Muscle layer of duodenum (tissue), 2 donors: ENCODE measurements around the gene TJP1.

Source experiments
- H3K27ac ChIP-seq: one replicate; pipeline ENCODE4 v1.7.0; 2013; ENCODE audit warnings: mild to moderate bottlenecking, low read length
- H3K27me3 ChIP-seq: one replicate; pipeline ENCODE4 v1.7.0; 2013; ENCODE audit warnings: low read depth, mild to moderate bottlenecking, control low read depth, low read length
- H3K36me3 ChIP-seq, 2 donors: one replicate each; pipeline ENCODE4 v1.7.0; 2013; ENCODE audit warnings: low read length in 2 of 2, control low read depth in 1 of 2, mild to moderate bottlenecking in 1 of 2; ENCODE audit not compliant: insufficient read depth in 2 of 2, control insufficient read depth in 1 of 2
- H3K4me1 ChIP-seq, 2 donors: one replicate each; pipeline ENCODE4 v1.7.0; 2013; ENCODE audit warnings: low read length in 2 of 2, mild to moderate bottlenecking in 2 of 2, control low read depth in 1 of 2, moderate library complexity in 1 of 2; ENCODE audit not compliant: insufficient read depth in 2 of 2, control insufficient read depth in 1 of 2
- H3K4me3 ChIP-seq, 2 donors: one replicate each; pipeline ENCODE4 v1.7.0; 2013; ENCODE audit warnings: low read length in 2 of 2, low read depth in 1 of 2, mild to moderate bottlenecking in 1 of 2
- H3K9me3 ChIP-seq, 2 donors: one replicate each; pipeline ENCODE4 v1.7.0; 2013; ENCODE audit warnings: low read length in 2 of 2, control low read depth in 1 of 2, mild to moderate bottlenecking in 1 of 2; ENCODE audit not compliant: control insufficient read depth in 1 of 2
- donor health status: healthy.

Gene TJP1

DNA sequence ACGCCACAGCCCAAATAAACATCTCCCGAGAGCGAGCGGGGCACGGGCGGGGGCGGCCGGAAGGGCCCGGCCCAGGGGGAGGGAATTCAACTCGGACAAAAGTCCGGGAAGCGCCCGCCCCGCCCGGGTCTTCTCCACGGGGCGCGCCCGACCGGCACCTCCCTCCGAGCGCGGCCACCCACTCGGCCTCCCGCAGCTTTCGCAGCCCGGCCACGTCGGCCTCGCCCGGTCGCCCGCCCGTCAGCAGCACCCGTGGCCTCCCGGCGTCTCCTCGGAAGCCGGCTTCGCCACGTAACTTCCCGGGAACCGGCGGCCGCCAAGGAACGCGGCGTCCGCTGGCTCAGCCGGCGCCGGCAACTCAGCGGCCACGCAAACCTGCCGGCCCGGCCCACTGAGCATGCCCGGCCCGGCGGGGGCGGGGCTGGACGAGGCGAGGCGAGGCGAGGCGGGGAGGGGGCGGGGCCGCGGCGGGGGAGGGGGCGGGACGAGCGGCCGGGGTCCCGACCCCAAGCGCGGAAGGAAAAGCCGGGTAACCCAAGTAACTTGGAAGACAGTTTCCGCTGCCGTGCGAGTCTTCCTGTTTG, at the start of gene TJP1:
Gene TJP1 (minus strand): TSS at position 369 of the 584 bp plus-strand sequence. CDS start 440 bp downstream, outside the sequence.
- H3K27ac ChIP-seq: peak within 1 kb of the TSS; percentile 84
- H3K27me3 ChIP-seq: no peaks in the 10 kb centered on the region
- no peaks in the 10 kb centered on the region for H3K9me3 ChIP-seq
- H3K4me1 ChIP-seq: peaks cover 0 to 8% of the 10 kb centered on the region in 2 donors
- H3K4me3 ChIP-seq: peak within 1 kb of the TSS; percentile 78 to 83
- H3K36me3 ChIP-seq: no peaks in the 10 kb centered on the region

DNA sequence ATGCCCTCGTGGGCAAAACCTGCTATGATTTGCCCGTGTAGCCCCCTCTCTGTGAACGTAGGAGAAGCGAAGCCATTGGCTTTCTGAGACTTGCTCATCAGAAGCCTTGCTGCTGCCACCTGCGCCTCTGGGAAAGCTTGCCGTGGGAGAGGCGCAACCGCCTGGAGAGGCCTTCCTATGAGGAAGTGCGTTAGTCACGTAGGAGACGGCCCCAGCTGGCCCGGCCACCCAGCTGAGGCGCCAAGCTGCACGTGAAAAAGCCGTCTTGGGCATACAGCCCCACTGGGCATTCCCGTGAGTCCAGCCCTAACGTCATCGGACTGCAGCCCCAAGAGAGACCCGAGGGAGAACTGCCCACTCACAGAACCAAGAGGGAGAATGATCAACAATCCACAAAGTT, 49.1 kb upstream of the TJP1 start:
- H3K36me3 ChIP-seq: no peaks in the 10 kb centered on the region
- H3K9me3 ChIP-seq: no peaks in the 10 kb centered on the region
- H3K4me3 ChIP-seq: no peak overlapping the region
- H3K27ac ChIP-seq: no peak overlapping the region
- H3K27me3 ChIP-seq: no peaks in the 10 kb centered on the region
- H3K4me1 ChIP-seq: peaks cover 0 to 19% of the 10 kb centered on the region in 2 donors

DNA sequence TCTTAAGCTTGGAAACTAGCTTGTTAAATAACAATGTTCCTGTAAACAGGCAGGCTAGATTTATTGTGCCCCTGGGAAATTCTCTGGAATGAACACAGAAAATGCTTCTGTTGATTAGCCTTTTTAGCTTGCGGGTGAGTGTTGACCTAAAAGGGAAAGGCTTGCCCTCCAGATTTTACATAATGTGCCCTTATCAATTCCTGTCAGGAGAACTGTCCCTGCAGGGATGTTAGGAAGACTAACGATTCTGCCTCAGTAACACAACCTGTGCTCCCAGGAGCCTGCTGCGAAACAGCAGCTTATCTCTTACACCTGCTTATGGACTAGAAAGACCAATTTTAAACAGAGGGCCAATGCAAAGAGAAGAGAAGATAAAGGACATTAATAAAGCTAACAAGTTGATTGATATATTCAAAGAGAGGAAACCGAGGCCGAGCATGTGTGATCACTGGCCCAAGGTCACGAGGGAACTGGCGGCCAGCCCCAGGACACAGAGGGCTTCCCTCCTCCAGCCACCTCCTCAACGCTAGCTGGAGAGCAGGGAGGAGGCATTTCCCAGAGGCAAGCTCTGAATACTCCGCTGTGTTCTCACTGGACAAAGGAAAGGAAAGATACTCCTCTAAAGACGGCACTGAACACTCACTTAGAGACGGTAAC, 48.4 kb upstream of the TJP1 start:
- H3K27ac ChIP-seq: no peak overlapping the region
- H3K36me3 ChIP-seq: no peaks in the 10 kb centered on the region
- H3K4me3 ChIP-seq: peak overlapping the region in 1 of 2 donors; percentile 6
- H3K27me3 ChIP-seq: no peaks in the 10 kb centered on the region
- no peaks in the 10 kb centered on the region for H3K9me3 ChIP-seq
- peaks cover 0 to 21% of the 10 kb centered on the region in 2 donors for H3K4me1 ChIP-seq

DNA sequence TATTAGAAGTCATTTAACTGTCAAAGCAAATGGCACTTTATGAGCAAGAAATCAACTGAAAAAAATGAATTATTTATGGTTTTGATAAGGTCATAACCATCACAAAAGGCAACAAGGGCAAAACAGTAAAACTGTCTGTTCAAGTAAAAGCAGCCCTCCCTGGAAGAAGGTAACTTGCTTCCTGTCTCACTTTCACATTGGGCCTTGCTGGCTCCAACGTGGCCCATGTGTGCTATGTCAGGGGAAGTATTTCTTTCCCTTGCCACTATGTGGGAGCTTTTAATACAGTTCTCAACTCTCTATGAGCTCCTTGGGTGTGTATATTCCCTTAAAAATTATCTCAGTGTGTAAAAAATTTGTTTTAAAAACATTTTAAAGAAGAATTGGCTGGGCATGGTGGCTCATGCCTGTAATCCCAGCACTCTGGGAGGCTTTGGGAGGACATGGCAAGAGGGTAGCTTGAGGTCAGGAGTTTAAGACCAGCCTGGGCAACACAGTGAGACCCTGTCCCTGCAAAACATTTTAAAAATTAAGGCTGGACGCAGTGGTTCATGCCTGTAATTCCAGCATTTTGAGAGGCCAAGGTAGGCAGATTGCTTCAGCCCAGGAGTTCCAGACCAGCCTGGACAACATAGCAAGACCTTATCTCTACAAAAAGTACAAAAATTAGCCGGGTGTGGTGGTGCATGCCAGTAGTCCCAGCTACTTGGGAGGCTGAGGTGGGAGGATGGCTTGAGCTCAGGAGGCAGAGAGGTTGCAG, 45.2 kb upstream of the TJP1 start:
- Histone ChIP-seq H3K4me3 (no peak overlapping the region), H3K9me3 (no peaks in the 10 kb centered on the region), H3K27ac (no peak overlapping the region), H3K27me3 (no peaks in the 10 kb centered on the region), H3K36me3 (no peaks in the 10 kb centered on the region), H3K4me1 (peaks cover 0 to 27% of the 10 kb centered on the region in 2 donors)

DNA sequence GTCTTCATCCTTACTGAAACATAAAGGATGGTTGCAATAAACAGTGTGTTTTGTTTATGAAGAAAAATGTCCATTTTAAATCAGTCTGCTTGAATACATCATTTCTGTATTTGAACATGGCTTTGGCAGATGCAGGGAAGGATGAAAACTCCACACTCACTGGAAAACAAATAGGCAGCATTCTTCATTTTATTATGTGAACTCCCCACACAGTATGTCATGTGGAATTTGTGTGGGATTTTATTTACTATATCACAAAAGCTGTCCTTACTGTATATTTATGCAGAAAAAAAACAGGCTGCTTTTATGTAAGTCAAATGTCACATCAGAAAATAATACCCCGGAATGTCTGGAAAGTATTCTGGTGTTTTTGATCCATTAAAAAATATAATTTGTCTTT, 44.1 kb upstream of the TJP1 start:
- H3K9me3 ChIP-seq: no peaks in the 10 kb centered on the region
- no peak overlapping the region for H3K27ac ChIP-seq
- peaks cover 0 to 24% of the 10 kb centered on the region in 2 donors for H3K4me1 ChIP-seq
- H3K4me3 ChIP-seq: no peak overlapping the region
- no peaks in the 10 kb centered on the region for H3K27me3 ChIP-seq
- no peaks in the 10 kb centered on the region for H3K36me3 ChIP-seq

DNA sequence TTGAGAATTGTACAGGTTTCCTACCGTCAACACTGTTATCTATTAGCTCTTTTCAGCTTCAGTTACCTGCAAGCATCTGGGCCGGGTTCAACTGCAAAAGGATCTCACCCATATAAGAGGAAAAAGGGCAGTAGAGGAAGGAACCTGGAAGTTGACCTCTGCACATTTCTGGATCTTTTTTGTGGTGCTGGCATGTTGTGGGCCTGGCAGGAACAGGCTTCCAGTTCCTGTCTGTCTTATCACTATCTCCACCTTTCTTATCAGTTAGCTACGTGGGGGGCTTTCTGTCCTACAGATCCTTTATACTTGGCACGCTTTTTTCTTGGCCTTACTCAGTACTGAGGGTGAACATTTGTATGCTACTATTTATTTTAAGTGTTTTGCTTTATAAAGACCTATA, 42.2 kb upstream of the TJP1 start:
- Histone ChIP-seq H3K27me3 (no peaks in the 10 kb centered on the region), H3K9me3 (no peaks in the 10 kb centered on the region), H3K4me3 (no peak overlapping the region), H3K27ac (no peak overlapping the region), H3K4me1 (peaks cover 0 to 8% of the 10 kb centered on the region in 2 donors), H3K36me3 (no peaks in the 10 kb centered on the region)

DNA sequence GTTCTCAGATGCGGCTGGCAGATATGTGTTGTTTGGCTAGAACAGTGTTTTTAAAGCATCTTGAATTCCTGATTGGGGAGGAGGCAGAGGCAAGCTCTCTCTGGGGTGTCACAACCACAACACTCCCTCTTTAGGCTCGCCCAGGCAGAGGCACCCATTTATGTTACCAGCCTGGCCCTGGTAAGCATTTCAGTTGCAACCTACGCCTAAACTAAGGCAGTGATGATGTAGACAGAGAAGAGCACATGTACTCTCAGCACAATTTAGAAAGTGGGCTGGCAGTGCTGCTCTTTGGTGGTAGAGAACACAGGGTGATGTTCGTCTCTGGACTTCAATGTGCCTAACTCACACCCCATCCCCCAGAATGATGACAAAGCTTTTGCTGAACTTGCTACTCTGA, 41.2 kb upstream of the TJP1 start:
- H3K27ac ChIP-seq: no peak overlapping the region
- H3K27me3 ChIP-seq: no peaks in the 10 kb centered on the region
- H3K4me3 ChIP-seq: no peak overlapping the region
- H3K36me3 ChIP-seq: no peaks in the 10 kb centered on the region
- peaks cover 0 to 8% of the 10 kb centered on the region in 2 donors for H3K4me1 ChIP-seq
- H3K9me3 ChIP-seq: no peaks in the 10 kb centered on the region

DNA sequence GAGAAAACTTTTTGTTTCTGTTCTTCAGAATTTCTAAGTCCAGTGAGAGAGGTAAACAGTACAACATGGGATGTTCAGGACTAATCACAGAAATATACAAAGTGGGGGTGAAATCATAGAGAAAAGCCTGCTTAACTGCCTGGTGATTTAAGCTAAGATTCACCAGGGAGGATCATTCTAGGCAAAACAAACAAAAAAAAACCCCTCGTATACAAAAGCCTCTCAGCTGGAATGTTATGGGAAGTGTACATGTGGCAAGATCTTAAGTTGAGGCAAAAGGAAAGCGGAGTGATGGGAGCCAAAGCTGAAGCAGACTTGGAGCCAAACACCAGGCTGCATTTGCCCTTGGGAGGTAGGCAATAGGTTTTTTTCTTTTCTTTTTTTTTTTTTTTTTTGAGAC, 40.0 kb upstream of the TJP1 start:
- no peak overlapping the region for H3K4me3 ChIP-seq
- H3K36me3 ChIP-seq: no peaks in the 10 kb centered on the region
- peaks cover 0 to 8% of the 10 kb centered on the region in 2 donors for H3K4me1 ChIP-seq
- no peaks in the 10 kb centered on the region for H3K9me3 ChIP-seq
- H3K27me3 ChIP-seq: no peaks in the 10 kb centered on the region
- no peak overlapping the region for H3K27ac ChIP-seq

DNA sequence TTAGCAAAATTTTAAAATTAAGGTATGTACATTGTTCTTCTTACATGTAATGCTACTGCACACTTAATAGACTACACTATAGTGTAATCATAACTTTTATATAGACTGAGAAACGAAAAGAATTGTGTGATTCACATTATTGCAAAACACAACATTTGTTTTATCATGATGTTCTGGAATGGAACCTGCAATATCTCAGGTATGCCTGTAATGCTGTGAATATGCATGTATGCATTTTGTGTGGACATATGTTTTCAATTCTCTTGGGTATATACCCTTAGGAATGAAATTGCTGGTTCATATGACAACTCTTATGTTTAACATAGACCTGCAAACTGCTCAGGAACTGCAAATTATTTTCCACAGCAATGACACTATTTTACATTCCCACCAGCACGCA, 38.6 kb upstream of the TJP1 start:
- no peak overlapping the region for H3K4me3 ChIP-seq
- no peaks in the 10 kb centered on the region for H3K36me3 ChIP-seq
- no peak overlapping the region for H3K27ac ChIP-seq
- no peaks in the 10 kb centered on the region for H3K27me3 ChIP-seq
- H3K4me1 ChIP-seq: peaks cover 0 to 8% of the 10 kb centered on the region in 2 donors
- no peaks in the 10 kb centered on the region for H3K9me3 ChIP-seq

DNA sequence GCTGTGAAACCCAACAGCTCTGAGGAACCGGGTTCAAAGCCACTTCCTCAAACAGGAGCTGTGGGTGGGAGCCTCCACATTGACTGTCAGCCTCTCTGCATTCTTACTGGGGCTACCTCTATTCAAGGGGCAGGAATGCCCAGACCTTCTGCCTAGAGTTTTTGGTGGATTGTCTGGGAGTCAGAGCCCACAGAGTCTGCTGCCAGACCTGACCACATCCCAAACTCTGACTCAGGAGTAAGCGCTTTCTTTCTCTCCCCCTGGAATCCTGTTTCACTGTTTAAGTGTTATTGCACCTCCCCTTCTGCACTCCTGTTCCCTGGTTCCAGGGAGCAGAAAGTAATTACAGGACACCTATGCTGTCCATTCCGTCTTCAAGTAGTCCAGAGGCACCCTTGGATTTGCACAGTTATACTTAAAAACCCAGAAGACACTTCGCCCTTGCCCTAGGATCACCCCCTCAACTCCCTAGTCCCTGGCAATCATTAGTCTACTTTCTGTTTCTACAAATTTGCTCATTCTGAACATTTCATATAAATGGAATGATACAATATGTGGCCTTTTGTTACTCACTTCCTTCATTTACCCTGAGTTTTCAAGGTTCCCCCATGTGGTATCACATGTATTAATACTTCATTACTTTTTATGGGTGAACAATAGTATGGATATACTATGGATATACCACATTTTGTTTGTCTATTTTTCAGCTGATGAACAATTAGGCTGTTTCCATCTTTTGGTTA, 37.9 kb upstream of the TJP1 start:
- H3K27ac ChIP-seq: no peak overlapping the region
- H3K36me3 ChIP-seq: no peaks in the 10 kb centered on the region
- H3K9me3 ChIP-seq: no peaks in the 10 kb centered on the region
- H3K27me3 ChIP-seq: no peaks in the 10 kb centered on the region
- no peak overlapping the region for H3K4me3 ChIP-seq
- H3K4me1 ChIP-seq: peaks cover 0 to 2% of the 10 kb centered on the region in 2 donors

DNA sequence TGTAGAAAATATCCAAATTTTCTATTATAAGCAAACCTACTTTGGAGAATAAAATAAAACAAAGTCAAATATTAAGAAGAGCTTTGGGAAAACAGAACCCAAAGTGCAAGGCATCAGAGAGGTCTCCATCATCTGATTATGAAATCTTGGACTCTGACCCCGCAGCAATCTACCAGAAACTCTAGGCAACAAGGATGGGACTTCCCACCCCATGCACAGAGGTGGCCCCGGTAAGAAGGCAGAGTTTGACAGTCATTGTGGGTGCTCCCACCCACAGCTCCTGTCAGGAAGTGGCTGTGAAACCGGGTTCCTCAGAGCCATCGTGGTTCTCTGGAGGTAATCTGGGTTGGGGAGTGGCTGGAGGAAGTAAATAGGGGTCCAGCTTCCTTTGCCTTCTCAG, 37.0 kb upstream of the TJP1 start:
- no peak overlapping the region for H3K27ac ChIP-seq
- no peaks in the 10 kb centered on the region for H3K4me1 ChIP-seq
- H3K4me3 ChIP-seq: no peak overlapping the region
- H3K27me3 ChIP-seq: no peaks in the 10 kb centered on the region
- H3K36me3 ChIP-seq: no peaks in the 10 kb centered on the region
- H3K9me3 ChIP-seq: no peaks in the 10 kb centered on the region
